GM18861 (cell line): Measurements from ENCODE around the gene BMP6.

Experiments
- ATAC-seq: cut with Tn5 transposase; IDR thresholded peaks from one replicate; pipeline ENCODE4 v1.9.1; 2021; ENCODE audit not compliant: unreplicated experiment

BMP6 gene

GRCh38 chr6:7719364-7719850 lies 6.5 kb upstream of the BMP6 start:
- ATAC-seq, result no peak

- no peak for ATAC-seq
Observed at GRCh38 chr6:7720346-7720745, 5.6 kb upstream of the BMP6 start.

GRCh38 chr6:7721649-7722048 lies 4.2 kb upstream of the BMP6 start:
- no peak for ATAC-seq

GRCh38 chr6:7723041-7723447 lies 2.9 kb upstream of the BMP6 start:
- no peak for ATAC-seq

GRCh38 chr6:7723554-7723953 lies 2.3 kb upstream of the BMP6 start:
- ATAC-seq, result no peak

GRCh38 chr6:7725412-7725811 lies 487 bp upstream of the BMP6 start:
- ATAC-seq, result no peak

- no peak for ATAC-seq
Observed at GRCh38 chr6:7726416-7727085, 652 bp downstream of the BMP6 start.

GRCh38 chr6:7727086-7727945 lies 1.4 kb downstream of the BMP6 start:
- no peak for ATAC-seq

- ATAC-seq, result no peak
Observed at GRCh38 chr6:7727946-7728854, 2.3 kb downstream of the BMP6 start.

GRCh38 chr6:7728855-7729590 lies 3.1 kb downstream of the BMP6 start:
- no peak for ATAC-seq

- no peak for ATAC-seq
Observed at GRCh38 chr6:7730001-7730783, 4.3 kb downstream of the BMP6 start.

- ATAC-seq, result no peak
Observed at GRCh38 chr6:7730784-7731227, 4.9 kb downstream of the BMP6 start.

- ATAC-seq, result no peak
Observed at GRCh38 chr6:7731294-7731693, 5.4 kb downstream of the BMP6 start.

GRCh38 chr6:7732228-7732627 lies 6.3 kb downstream of the BMP6 start:
- ATAC-seq, result no peak

- no peak for ATAC-seq
Observed at GRCh38 chr6:7734707-7735383, 8.9 kb downstream of the BMP6 start.

GRCh38 chr6:7737106-7737505 lies 11.2 kb downstream of the BMP6 start:
- ATAC-seq, result no peak

GRCh38 chr6:7737867-7738266 lies 12.0 kb downstream of the BMP6 start:
- ATAC-seq, result no peak

GRCh38 chr6:7742223-7742785 lies 16.4 kb downstream of the BMP6 start:
- ATAC-seq, result no peak

- no peak for ATAC-seq
Observed at GRCh38 chr6:7745942-7746341, 20.0 kb downstream of the BMP6 start.
